ENCODE results near the gene AP5B1.
"Not testable (repeated sequence)": the region's sequence is repeated elsewhere in the genome, so short reads cannot be mapped to it uniquely, and the experiment has no call there.

The AP5B1 gene

DNA sequence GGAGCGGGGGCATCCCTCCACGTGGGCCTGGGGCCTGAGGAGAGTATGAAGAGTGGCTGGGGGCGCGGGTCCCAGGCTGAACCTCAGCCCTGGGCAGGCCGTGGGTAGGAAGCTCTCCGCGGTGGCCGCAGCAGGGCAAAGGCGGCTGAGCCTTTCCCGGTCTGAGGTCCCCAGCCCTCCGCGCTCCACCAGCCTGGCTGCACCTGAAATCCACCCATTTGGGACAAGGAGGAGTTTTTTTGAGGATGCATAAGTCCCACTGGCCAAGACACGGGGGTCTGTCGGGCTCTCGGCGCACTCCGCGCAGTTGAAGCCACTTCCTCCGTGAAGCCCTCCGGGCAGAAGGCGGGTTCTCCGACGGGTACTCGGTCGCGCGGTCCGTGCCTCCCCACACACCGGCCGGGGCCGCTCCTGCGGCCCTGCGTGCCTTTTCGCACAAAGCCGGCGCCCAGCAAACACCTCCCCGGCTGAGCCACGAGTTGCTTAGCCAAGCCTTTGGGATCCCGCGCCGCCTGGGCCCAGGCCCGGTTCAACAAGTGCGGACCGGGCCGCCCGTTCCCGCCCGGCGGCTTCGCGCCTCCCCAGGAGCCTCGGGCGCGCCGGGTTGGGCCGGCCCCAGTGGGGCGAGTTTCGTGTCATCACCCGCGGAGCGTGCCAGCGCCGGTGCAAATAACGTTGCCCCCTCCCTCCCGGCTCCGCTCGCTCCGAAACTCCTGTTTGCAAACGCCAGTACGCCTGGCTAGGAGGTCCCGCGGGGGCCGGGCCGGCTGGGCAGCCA lies 5.4 kb upstream of the AP5B1 start:
- no peak for DNase-seq (ENCODE audit: low spot score)

DNA sequence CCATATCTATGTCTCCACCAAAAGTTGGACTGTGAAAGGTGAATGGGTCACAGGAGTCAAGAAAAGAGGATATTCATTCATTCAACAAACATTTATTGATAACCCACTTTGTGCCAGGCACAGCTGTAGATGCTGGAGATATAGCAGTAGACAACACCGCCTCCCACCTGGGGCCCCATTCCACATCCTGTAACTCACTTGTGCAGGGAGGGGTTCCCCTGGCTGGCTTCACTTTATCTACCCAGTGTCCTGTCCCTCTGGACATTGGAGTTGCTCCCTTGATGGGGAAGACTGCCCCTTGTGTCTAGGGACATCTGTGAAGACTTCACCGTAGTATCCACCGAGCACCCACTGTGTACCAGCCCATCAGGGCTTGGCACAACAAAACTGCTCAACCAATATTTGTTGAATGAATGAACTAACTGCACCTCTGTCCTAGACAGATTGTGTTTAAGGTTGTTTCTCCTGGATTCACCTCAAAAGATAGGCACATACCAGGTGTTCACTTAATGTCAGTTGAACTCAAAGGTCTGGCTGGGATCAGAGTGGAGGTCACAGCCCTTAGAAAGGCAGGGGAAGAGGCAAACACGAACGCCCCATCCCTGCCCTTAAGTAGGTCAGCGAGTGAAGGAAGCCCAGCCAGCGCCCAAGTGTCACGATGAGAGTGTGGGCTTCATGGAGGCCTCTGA lies 4.7 kb upstream of the AP5B1 start:
- DNase-seq (ENCODE audit: low spot score): no peak

DNA sequence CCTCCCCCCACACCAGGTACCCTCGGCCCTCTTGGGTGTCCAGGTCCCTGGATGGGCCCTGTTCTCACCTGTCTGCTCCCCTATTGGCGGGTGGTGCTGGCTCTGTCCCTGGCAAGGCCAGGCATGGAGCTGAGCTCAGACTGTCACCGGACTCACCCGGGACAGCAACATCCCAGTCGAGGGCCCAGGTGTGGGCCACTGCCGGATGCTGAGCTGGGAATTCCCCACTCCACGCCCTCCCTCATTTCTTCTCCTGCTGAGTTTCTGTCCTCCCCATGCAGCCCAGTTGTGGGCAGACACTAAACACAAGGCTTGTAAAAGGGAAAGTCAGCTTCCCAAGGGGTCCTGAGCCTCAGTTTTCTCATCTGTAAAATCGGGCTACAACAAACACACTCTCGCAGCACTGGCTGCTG lies 2.0 kb upstream of the AP5B1 start:
- DNase-seq (ENCODE audit: low spot score): no peak

DNA sequence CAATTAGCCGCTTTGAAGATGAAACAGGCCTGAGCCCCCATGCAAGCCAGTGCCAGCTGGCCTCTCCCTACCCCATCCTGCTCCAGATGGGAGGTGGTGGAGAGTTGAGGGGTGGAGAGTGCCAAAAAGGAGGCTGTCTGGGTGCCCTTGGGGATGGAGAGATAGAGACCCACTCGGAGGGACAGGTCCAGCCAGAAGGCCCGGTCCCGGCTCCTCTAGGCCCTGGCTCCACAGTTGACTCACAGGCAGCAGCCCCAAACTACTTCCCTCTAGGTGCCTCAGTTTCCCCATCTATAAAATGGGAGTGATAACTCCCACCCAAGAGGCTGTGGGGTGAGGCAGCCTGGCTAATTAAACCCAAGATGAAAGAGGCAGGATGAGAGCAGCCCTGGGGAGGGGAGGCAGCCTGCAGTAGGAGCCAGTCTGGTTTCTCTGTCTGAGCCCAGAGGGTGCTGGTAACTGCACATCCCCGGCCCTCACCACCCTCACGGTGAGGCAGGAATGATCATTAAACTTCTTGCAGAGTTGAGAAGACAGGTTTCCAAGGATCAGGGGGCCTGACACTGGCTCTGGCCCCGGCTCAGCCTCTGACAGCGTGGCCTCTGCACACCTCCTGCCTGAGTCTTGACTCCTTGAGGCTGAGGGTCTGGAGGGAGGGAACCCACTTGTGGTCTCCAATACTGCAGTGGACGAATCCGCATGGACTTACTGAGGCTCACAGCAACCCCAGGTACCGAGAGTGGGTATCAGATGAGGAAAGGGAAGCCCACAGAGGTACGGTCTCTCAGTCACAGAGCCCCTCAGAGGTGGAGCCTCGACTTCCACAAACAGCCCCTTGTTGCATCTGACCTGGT lies 1.4 kb upstream of the AP5B1 start:
- DNase-seq (ENCODE audit: low spot score): no peak

DNA sequence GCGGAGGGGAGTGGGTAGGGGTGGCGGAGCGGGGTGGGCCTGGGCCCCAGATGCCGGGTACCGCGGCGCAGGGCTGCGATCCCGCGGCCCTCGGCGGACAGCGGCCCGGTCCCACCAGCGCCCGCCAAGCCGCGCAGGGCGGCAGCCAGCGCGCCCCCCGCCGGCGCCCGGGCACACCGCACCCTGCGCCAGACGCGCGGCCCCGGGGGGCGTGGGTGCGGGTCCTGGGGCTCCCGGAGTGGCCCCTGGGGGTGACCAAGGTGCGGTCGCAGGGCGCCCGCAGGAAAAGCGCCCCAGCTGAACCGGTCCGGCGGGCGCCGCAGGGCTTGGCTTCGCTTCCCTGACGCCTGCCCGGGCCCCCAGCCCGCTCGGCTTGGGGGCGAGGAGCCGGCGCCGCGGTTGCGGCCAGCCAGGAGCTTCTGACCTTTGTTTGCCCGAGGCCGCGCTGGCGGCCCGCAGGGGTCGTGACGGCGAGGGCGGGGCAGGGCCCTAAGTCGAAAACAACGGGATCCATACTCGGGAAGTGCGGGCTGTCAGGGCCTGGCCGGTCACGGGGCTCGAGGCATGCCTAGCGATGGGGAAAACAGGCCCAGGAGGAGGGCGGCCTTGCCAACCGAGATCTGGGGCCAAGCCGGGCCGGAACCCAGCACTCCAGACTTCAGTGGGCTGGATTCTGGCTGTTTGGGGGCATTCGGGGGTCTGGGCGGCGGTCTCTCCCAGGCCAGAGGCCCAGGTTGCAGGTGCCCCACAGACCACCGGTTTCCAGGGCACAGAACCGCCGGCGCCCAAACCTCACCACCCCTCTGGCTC lies 581 bp upstream of the AP5B1 start:
- no peak for DNase-seq (ENCODE audit: low spot score)

DNA sequence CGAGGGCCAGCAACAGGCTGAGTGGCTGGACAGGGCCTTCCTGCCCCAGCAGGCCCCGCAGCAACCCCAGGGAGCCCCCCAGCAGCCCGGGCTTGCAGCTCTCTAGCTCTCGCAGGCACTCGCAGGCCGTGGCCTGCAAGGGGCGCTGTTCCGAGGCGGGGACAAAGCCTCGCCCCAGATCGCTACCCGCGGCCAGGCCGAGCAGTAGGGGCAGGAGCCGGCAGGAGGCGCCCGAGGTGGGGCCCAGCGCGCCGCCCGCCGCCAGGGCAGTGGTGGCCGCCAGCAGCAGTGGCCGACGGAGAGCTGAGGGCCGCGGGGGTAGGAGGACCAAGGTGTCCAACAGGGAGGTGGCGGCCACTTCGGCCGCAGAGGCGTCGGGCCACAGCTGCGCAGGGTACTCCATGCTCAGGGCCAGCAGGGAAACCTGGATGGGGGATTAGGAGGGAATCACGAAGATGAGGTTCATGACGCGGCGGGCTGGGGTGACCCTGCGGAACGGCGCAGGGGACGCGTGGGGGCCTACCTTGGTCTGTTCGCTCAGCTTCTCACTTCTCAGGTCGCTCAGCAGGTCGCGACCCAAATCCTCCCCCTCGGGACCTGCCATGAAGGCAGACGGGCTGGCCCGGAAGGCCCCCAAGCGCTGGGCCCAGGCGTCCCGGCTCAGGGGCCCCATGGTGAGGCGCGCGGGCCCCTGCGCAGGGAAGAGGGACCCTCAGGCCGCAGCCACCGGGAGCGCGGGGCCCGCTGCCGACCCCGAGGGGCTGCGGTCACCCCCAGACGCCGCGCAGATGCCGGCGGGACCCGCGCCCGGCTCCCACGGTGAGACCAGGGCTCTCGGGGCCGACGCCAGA lies 632 bp downstream of the AP5B1 start:
- peak; percentile 58 for DNase-seq (ENCODE audit: low spot score)

DNA sequence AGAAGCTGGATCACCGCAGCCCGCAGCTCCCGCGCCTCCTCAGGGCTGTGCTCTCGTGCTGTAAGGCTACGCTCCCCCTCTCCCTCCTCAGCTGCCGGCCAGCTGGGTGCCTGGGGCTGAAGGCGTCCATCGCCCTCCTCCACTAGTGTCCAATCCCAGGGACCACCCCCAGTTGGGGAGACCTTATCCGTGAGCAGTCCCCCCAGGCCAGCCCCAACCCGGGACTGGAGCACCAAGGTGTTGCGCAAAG lies 1.2 kb downstream of the AP5B1 start:
- no peak for DNase-seq (ENCODE audit: low spot score)

DNA sequence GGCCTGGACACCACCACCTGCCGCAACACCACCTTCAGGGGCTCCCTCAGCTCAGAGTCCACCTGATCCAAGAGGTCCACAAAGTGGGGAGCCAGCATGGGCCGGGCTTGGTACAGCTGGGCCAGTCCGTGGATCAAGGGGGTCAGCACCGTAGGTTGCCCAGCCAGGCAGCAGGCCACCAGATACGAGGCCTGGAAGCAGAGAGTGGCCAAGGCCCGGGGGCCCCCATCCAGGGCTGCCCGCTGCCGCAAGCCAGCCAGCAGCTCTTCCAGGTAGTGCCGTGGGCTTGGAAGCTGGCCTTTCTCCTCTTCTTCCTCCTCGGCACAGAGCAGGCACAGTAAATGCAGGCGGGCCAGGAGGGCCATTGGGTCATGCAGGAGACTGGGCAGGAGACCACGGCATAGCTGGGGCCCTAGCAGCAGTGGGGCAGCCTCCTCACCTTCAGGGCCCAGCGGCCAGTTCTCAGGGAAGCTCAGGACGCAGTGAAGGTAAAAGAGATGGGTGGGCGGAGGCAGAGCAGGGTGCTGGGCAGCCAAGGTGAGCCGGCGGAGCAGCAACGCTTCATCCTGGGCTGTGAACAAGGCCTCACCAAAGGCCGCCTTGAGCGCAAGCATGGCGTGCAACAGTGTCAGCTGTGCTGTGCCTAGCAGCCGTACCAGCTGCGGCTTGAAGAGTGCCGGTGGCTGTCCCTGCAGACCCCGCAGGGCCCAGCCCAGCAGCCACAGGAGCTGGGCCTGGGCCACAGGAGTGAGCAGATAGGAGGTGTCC lies 1.7 kb downstream of the AP5B1 start:
- DNase-seq (ENCODE audit: low spot score): no peak

DNA sequence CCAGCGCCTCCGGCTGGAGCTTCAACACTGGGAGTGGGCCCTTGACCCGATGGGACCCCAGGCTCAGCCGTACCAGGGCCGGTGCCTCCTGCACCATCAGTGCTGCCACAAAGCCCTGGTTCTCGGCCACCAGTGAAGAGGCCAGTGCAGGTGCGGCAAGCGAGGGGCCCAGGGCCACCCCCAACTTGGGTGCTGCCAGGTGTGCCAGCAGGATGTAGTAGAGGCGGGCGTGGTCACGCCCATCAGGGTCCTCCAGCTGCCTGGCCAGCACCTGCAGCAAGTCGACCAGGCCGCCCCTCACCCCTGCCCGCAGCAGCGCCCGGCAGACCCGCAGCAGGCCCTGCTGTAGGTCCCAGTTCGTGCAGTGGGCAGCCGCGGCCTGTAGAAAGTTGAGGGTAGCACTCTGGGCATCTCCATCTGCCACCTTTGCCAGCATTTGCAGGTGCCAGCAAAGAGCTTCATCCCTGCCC lies 2.3 kb downstream of the AP5B1 start:
- DNase-seq (ENCODE audit: low spot score): no peak

DNA sequence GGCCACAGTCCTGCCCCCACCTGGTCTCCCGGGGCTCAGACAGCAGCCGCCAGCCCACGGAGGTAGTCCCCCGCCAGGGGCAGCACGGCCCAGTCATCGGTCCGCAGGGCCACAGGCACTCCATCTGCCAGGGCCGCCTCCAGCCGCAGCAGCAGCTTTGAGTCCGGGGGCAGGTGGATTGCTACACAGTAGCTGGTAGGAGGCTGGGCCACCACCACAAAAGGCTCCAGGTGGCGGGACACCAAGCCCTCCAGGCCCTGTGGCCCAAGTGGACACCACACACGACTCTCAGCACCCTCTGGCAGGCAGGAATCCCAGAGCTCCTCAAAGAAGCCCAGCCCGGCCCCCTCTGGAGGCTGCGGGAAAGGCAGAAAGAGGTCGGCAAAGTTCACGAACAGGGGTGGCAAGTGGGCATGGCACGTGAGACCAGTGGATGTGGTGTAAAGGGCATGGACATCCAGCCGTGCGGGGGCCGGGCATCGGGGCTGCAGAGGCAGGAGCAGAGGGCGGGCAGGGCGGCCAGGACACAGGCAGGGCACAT lies 2.9 kb downstream of the AP5B1 start:
- DNase-seq (ENCODE audit: low spot score): no peak

DNA sequence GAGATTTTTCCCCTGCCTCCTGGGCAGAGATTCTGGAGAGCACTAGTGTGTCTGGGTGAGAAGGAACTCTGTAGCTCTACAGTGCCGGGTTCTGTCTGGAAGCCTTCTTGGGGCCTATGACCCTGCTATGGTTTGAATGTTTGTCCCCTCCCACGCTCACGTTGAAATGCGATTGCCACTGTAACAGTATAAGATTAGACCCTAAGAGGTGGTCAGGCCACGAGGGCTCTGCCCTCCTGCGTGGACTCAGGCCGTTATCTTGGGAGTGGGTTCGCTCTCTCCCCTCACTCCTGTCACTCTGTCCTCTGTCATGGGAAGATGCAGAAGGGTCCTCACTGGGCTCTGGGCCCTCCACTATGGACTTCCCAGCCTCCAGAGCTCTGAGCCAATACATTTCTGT lies 3.5 kb downstream of the AP5B1 start:
- DNase-seq (ENCODE audit: low spot score): no peak

DNA sequence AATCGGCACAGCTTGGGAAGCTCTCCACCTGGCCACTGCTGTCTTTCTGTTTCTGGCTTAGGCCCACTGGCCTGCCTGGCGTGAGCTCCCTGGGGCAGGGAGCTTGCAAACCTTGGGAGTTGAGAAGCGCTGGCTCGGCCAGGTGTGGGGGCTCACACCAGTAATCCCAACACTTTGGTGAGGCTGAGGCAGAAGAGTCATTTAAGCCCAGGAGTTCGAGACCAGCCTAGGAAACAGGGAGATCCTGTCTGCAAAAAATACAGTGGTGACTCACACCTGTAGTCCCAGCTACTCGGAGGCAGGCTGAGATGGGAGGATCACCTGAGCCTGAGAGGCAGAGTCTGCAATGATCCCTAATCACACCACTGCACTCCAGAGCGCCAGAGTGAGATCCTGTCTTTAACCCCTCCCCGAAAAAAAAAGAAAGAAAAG lies 4.0 kb downstream of the AP5B1 start:
- DNase-seq (ENCODE audit: low spot score): no peak

DNA sequence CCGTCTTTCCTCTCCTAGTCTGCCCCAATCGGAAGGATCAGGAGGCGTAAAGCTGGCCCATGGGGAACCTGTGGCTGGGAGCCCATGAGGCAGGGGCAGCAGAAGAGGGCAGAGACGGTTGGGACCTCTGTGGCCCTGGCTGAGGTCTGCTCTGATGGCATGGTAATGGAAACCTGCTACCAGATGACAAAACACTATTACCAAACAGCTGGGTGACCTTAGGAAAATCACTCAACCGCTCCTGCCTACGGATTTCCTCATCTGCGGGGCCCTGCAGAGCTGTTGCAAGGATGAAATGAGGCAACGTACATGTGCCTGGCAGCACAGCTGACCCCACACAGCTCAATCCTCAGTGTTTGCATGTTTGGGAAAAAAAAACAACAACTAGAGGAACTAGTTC lies 4.6 kb downstream of the AP5B1 start:
- DNase-seq (ENCODE audit: low spot score): no peak

DNA sequence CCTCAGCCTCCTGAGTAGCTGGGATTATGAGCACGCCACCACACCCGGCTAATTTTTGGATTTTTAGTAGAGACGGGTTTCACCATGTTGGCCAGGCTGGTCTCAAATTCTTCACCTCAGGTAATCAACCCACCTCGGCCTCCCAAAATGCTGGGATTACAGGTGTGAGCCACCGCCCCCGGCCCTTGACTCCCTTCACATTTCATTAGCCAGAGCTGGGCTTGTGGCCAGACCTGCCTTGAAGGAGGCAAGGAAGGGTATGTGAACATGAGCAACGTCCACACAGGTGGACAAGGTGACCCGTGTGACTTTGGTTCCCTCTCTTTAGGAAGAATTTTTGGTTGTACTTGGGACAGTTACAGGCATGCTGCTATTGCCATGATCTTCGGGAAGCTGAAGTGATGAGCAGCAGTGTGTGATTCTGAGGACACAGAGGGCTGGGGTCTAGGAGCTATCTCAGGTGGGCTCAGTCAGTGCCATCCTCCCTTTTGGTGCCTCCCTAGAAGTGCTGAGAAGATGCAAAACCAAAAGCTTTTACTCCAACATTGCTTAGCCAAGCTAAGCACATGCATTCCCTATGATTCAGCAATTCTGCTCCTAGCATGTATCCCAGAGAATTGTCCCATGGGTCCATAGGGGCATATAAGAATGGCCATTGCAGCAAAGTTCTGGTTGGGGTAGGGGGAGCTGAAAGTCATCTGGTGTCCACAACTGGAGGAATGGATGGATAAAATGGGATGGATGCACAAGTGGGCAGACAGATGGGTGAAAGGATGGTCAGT lies 6.1 kb downstream of the AP5B1 start:
- DNase-seq (ENCODE audit: low spot score): no peak

DNA sequence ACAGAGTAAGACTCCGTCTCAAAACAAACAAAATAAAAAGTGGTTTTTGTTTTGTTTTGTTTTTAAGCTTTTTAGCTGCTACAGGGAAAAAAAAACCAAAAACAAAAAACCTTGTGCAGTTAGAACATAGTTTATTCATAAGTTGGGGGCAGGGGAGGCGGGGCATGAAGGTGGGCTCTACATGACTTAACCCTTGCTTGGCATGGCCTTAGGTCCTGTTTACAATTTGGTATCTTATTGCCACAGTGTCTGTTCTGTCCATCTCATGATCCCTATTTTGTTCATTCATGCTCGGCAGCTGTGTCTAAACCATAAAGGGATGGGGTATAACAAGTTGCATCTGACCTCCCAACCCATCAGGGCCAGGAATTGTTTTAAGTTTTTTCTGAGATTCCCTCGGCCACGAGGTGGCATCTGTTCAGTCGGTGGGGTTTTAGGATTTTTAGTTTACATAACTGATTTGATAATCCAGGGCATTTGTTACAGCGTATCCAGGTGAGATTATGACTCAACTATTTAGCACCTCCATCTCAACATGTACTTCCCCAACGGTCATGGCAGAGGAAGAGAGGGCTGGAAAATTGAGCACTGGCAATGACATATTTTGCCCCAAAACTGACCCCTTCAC lies 6.9 kb downstream of the AP5B1 start:
- DNase-seq (ENCODE audit: low spot score): no peak

DNA sequence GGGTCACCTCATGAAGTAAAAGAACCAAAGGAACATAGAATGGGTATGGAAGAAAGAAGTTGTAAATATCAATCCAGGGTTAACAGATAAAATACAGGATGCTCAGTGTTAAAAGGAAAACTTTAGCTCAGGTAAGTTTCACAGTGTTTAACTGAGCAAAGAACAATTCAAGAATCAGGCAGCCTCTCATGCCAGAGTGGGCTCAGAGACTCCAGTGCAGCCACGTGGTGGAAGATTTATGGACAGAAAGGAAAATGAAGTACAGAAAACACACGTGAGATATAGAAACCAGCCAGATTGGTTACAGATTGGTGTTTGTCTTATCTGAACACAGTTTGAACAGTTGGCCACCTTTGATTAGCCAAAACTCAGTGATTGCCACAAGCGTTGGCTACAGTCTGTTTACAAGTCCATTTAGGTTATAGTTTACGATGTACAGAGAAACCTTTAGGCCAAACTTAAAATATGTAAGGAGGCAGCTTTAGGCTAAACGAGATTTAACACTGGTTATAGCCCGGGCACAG lies 9.1 kb downstream of the AP5B1 start:
- no peak for DNase-seq (ENCODE audit: low spot score)

DNA sequence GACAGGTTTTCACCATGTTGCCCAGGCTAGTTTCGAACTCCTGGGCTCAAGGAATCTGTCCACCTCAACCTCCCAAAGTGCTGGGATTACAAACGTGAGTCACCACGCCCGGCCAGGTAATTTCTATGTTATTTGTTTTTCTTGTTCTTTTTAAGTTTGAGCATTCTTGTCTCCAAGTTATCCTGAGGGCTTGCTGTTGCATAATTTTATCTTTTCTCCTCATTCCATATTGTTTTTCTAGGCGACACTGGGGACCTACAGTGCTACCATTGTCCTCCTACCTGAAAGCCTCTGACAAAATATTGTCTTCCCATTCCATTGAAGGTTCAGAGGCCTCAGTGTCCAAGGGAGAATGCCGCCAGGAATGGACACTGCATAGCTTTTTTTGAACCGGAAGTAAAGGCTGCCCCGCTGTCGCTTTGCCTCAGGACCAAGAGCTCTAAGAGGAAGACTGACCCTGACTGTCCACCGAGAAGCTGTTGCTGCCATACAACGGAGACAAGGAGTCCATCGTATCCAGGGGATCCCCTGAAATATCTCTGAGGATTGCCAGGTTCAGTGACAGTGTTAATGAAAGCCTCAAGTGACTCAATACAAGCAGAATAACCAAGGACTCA lies 9.7 kb downstream of the AP5B1 start:
- DNase-seq (ENCODE audit: low spot score): no peak

DNA sequence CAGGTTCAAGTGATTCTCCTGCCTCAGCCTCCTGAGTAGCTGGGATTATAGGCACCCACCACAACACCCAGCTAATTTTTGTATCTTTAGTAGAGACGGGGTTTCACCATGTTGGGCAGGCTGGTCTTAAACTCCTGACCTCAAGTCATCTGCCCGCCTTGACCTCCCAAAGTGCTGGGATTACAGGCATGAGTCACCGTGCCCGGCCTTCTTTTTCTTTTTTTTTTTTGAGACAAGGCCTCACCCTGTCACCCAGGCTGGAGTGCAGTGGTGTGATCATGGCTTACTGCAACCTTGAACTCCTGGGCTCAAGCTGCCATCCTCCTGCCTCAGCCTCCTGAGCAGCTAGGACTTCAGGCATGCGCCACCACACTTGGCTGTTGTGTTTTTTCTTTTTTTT lies 13.0 kb downstream of the AP5B1 start:
- DNase-seq (ENCODE audit: low spot score): not testable (repeated sequence)

Data from SW480 (cell line).